Effector memory CD8-positive, alpha-beta T cell (primary cell): ENCODE measurements around the gene CD2AP.
"Not testable (repeated sequence)": the region's sequence is repeated elsewhere in the genome, so short reads cannot be mapped to it uniquely, and the experiment has no call there.

ENCODE experiments used
- ATAC-seq: fragments of 150-1000 bp; cut with Tn5 transposase; replicated peaks from 2 replicates; pipeline ENCODE4 v1.10.0; 2021; ENCODE audit warnings: mild to moderate bottlenecking, moderate library complexity
- DNase-seq, 3 experiments: peaks; one replicate each; pipeline ENCODE4 v3.0.0; 2021
- H3K27ac Mint-ChIP-seq, 2 donors: one replicate each; pipeline ENCODE4 v1.8.0; 2022; ENCODE audit warnings: mild to moderate bottlenecking in 2 of 2, mixed read lengths in 2 of 2, moderate library complexity in 2 of 2
- H3K27me3 Mint-ChIP-seq, 2 donors: one replicate each; pipeline ENCODE4 v1.8.0; 2022; ENCODE audit warnings: mixed read lengths in 2 of 2
- H3K36me3 Mint-ChIP-seq: one replicate; pipeline ENCODE4 v1.8.0; 2022; ENCODE audit warnings: mild to moderate bottlenecking, moderate library complexity, mixed read lengths; ENCODE audit not compliant: insufficient read depth
- H3K4me1 Mint-ChIP-seq, 2 donors: one replicate each; pipeline ENCODE4 v1.8.0; 2022; ENCODE audit warnings: low read depth in 2 of 2, mixed read lengths in 2 of 2
- H3K4me3 Mint-ChIP-seq, 2 donors: one replicate each; pipeline ENCODE4 v1.8.0; 2022; ENCODE audit warnings: mild to moderate bottlenecking in 2 of 2, mixed read lengths in 2 of 2, moderate library complexity in 2 of 2
- H3K9me3 Mint-ChIP-seq, 2 donors: one replicate each; pipeline ENCODE4 v1.8.0; 2022; ENCODE audit warnings: mixed read lengths in 2 of 2

Gene CD2AP

DNA sequence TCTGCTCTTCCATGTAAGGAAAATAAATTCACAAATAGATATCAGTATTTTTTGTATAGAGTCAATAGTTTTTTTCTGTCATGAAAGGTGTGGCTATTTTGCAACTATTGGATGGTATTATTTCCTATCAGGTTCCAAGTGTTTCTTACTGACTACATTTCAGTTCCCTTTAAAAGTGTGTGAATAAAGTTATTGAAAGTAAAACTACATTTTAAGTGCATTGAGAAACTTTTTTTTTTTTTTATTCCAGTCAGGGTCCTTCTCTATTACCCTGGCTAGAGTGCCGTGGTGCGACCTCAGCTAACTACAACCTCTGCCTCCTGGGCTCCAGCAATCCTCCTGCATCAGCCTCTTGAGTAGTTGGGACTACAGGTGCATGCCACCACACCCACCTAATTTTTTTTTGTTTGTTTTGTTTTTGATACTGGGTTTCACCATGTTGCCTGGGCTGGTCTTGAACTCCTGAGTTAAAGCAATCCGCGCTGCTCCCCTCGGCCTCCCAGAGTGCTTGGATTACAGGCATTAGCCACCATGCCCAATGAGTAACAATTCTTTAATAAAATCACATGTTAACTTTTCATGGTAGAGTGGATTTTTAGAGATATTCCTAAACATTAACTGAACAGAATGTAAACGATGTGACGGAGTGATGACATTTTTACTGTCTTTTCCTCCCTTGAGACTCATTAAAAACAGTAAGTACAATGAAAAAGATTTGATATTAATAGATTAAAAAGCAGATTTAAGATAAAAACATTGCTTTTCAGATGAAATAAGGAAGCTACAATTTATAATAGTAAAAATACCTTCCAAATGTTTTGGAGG, 151.1 kb downstream of the CD2AP start:
- H3K27me3 Mint-ChIP-seq: no peaks in the 10 kb centered on the region
- no peak for ATAC-seq
- no peaks in the 10 kb centered on the region for H3K9me3 Mint-ChIP-seq
- H3K4me3 Mint-ChIP-seq: no peak overlapping the region
- DNase-seq: no peak
- H3K36me3 Mint-ChIP-seq: peaks cover 16% of the 10 kb centered on the region
- peak overlapping the region; percentile 23 to 41 for H3K27ac Mint-ChIP-seq
- H3K4me1 Mint-ChIP-seq: peaks cover 10 to 12% of the 10 kb centered on the region in 2 donors

DNA sequence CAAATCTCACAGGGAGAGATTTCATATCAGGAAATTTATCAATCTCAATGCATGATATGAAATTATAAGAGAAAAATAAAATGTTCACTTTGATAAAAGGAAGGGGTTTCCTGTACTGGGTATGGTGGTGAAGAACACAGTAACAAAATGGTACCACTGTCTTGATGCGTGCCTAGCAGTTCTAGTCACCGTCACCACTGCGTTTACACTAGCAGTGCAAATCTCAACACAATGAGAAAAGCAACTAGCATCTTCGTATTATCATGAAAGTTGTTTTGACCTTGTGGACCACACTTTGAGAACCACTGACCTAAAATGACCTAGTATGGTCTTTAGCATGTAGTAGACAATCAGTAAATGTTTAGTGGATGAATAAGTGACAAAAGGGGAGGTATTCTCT, 152.4 kb downstream of the CD2AP start:
- ATAC-seq: no peak
- Mint-ChIP-seq H3K27ac (no peak overlapping the region), H3K4me1 (peaks cover 10 to 12% of the 10 kb centered on the region in 2 donors), H3K9me3 (no peaks in the 10 kb centered on the region), H3K27me3 (no peaks in the 10 kb centered on the region), H3K36me3 (peaks cover 6% of the 10 kb centered on the region), H3K4me3 (no peak overlapping the region)
- DNase-seq: no peak

GRCh38 chr6:47630587-47630986, 153.0 kb downstream of the CD2AP start:
- ATAC-seq (no peak), DNase-seq (no peak)
- Mint-ChIP-seq H3K4me3 (no peak overlapping the region), H3K4me1 (peaks cover 10 to 12% of the 10 kb centered on the region in 2 donors), H3K27me3 (no peaks in the 10 kb centered on the region), H3K9me3 (no peaks in the 10 kb centered on the region), H3K27ac (no peak overlapping the region), H3K36me3 (peaks cover 3% of the 10 kb centered on the region)

DNA sequence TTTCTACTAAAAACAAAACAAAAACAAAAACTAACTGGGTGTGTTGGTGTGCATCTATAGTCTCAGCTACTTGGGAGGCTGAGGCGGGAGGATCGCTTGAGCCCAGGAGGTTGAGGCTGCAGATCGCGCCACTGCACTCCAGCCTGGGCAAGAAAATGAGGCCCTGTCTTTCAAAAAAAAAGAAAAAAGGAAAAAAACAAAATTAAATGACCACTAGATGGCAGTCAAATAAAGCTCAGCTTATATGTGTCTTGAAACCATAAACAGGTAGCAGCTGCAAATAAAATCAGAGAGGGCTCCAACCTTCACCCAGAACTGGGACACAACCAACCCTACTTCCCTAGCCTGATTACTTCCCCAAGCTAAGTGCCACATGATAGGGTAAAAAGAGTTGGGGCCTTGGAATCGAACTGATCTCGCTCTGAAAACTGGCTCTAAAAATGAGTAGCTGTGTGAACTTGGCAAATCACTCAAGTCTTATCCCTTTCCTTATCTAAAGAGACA, 153.7 kb downstream of the CD2AP start:
- H3K4me3 Mint-ChIP-seq: no peak overlapping the region
- no peaks in the 10 kb centered on the region for H3K9me3 Mint-ChIP-seq
- peak overlapping the region; percentile 69 to 71 for H3K27ac Mint-ChIP-seq
- peaks cover 10 to 12% of the 10 kb centered on the region in 2 donors for H3K4me1 Mint-ChIP-seq
- peak in 1 of 3 experiments; percentile 3 for DNase-seq
- peaks cover 3% of the 10 kb centered on the region for H3K36me3 Mint-ChIP-seq
- ATAC-seq: peak; percentile 62
- no peaks in the 10 kb centered on the region for H3K27me3 Mint-ChIP-seq

DNA sequence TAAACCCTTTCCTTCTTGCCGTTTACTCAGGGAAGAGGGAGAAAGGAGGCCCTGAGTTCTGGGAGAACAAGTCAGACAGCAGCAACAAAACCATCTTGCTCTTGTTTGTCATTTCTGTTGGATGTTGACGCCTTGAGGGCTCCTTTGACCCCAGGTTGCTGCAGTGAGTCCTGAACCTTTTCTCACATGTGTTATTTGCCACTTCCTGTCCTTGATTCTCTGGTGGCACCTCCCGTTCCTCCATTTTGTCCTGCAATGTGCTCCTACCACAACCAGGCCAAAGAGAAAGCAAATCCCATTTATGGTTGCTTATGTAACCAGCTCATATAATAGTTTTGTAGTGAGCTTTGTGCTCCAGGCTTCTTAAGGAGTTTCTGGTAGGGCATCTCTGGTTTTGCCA, 154.2 kb downstream of the CD2AP start:
- Mint-ChIP-seq H3K4me3 (no peak overlapping the region), H3K36me3 (peaks cover 2% of the 10 kb centered on the region), H3K27ac (peak overlapping the region; percentile 69 to 71), H3K4me1 (peaks cover 10 to 12% of the 10 kb centered on the region in 2 donors), H3K27me3 (no peaks in the 10 kb centered on the region), H3K9me3 (no peaks in the 10 kb centered on the region)
- DNase-seq (no peak), ATAC-seq (peak; percentile 43)

DNA sequence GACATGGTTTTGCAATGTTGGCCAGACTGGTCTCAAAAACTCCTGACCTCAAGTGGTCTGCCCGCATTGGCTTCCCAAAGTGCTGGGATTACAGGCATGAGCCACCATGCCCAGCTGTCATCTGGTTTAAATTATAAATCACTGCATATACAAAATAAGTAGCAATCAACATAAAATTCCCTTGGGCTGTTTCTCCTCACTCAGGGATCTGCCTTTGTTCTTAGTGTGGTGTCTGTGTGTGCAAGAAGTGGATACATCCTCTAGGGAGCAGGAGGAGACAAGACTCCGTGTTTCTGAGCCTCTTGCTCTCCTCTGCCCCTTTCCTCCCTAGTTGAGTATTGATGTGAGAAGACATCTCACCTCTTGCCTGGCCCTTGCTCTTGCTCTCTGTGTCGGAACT, 155.6 kb downstream of the CD2AP start:
- DNase-seq (no peak), ATAC-seq (no peak)
- H3K4me3 Mint-ChIP-seq: no peak overlapping the region
- no peak overlapping the region for H3K27ac Mint-ChIP-seq
- H3K27me3 Mint-ChIP-seq: peaks cover 0 to 11% of the 10 kb centered on the region in 2 donors
- peaks cover 0 to 1% of the 10 kb centered on the region in 2 donors for H3K9me3 Mint-ChIP-seq
- no peaks in the 10 kb centered on the region for H3K36me3 Mint-ChIP-seq
- H3K4me1 Mint-ChIP-seq: peaks cover 10 to 12% of the 10 kb centered on the region in 2 donors

DNA sequence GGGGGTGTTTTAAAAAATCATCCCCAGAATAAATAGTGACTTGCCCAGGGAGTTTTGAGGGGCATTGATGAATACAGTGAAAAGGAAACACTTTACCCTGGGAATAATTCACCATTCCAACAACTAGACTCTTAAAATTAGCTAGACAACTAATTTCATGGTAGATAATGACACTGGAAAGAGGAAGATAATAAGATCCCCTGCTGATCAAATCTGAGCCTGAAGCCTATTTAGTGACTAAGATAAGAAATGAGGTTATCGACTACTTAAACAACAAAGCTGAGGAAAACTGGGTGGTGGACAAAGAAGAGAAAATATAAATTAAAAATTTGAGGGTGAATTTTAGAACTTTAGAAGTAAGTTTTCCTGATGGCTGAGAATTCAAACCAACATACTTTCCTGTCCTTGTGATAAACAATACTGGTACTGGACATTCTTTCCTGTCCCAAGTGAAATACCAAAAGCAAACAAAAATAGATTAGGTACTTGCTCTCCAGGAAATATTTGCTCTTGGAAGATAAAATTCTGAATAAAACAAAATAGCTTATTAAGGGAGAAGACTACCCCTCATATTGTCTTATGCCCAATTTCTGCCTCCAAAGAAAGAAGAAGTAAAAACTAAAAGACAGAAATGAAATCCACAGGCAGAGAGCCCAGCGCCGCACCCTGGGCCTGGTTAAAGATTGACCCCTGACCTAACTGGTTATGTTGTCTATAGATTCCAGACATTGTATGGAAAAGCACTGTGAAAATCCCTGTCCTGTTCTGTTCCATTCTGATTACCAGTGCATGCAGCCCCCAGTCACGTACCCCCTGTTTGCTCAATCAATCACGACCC, 156.8 kb downstream of the CD2AP start:
- H3K9me3 Mint-ChIP-seq: peaks cover 0 to 1% of the 10 kb centered on the region in 2 donors
- H3K27ac Mint-ChIP-seq: no peak overlapping the region
- DNase-seq (no peak), ATAC-seq (no peak)
- no peaks in the 10 kb centered on the region for H3K36me3 Mint-ChIP-seq
- no peak overlapping the region for H3K4me3 Mint-ChIP-seq
- peaks cover 10 to 12% of the 10 kb centered on the region in 2 donors for H3K4me1 Mint-ChIP-seq
- H3K27me3 Mint-ChIP-seq: peaks cover 11 to 23% of the 10 kb centered on the region in 2 donors

DNA sequence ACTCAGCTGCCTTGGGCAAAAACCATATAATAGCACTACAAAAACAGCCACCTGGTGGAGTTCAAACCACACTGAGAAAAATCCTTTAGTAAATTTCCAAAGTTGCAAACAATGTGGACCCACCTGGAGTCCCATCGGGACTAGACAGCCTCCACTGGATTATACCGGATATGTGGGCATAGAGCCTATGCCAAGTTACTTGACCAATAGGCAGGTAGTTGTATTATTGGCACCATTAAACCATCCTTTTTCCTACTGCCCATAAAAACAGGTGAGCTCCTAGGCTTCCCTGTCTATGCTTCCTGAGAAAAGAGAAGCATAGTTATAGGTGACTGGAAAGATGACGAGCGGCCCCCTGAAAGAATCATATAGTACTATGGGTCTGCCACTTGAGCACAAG, 169.1 kb downstream of the CD2AP start:
- Mint-ChIP-seq H3K36me3 (no peaks in the 10 kb centered on the region), H3K27me3 (peaks cover 4 to 8% of the 10 kb centered on the region in 2 donors), H3K9me3 (peaks cover 0 to under 1% of the 10 kb centered on the region in 2 donors), H3K4me3 (no peak overlapping the region), H3K4me1 (no peaks in the 10 kb centered on the region), H3K27ac (no peak overlapping the region)
- ATAC-seq (no peak), DNase-seq (no peak)

DNA sequence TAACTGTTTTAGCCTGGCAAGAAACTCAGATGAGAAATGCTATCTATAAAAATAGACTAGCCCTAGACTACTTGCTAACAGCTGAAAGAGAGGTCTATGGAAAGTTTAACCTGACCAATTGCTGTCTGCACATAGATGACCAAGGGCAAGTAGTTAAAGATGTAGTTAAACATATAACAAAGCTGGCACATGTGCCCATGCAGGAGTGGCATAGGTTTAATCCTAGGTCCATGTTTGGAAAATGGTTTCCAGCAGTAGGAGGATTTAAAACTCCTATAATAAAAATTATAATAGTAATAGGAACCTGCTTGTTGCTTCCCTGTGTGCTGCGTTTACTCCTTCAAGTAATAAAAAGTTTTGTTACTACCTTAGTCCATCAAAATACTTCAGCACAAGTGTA, 169.6 kb downstream of the CD2AP start:
- Mint-ChIP-seq H3K4me1 (no peaks in the 10 kb centered on the region), H3K9me3 (no peaks in the 10 kb centered on the region), H3K27me3 (peaks cover 0 to 3% of the 10 kb centered on the region in 2 donors), H3K4me3 (no peak overlapping the region), H3K27ac (no peak overlapping the region), H3K36me3 (no peaks in the 10 kb centered on the region)
- ATAC-seq (no peak), DNase-seq (no peak)

GRCh38 chr6:47647626-47648025, 170.0 kb downstream of the CD2AP start:
- ATAC-seq, H3K27me3 Mint-ChIP-seq, H3K4me3 Mint-ChIP-seq, H3K36me3 Mint-ChIP-seq, H3K4me1 Mint-ChIP-seq, DNase-seq, H3K9me3 Mint-ChIP-seq, H3K27ac Mint-ChIP-seq: not testable (repeated sequence)

- Mint-ChIP-seq H3K27ac (no peak overlapping the region), H3K27me3 (no peaks in the 10 kb centered on the region), H3K4me1 (no peaks in the 10 kb centered on the region), H3K9me3 (no peaks in the 10 kb centered on the region), H3K36me3 (no peaks in the 10 kb centered on the region), H3K4me3 (no peak overlapping the region)
- DNase-seq (no peak), ATAC-seq (no peak)
Measured at GRCh38 chr6:47648031-47648430, 170.4 kb downstream of the CD2AP start.

DNA sequence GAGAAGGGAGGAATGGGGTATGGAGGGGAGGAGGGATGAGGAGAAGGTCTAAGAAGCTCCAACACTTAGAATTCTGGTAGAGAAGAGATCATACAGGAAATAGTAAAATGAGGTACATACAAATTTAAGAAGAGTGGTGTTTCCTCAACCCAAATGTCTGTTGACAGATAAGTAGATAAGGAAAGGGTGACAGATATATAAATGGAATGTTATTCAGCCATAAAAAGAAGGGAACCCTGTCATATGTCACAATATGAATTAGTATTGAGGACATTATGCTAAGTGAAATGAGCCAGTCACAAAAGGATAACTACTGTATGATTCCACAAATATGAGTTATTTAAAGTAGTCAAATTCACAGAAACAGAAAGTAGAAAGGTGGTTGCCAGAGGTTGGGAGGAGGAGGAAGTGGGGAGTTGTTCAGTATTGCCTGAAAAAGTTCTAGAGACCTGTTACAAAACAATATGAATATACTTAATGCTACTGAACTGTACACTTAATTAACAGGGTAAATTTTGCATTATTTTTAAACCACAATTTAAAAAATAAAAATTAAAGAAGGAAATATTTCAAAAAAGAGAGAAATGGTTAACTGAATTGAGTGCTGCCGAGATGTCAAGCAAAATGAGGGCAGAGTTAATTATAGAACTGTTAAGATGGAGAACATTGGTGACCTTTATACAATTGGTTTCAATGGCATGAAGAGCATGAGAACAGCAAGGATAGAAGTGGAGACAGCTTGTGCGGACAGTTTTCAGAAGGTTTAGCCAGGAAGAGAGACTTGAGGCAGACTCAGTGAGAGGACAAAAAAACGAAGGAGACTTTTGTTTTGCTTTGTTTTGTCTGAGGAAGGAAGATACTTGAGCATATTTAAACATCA, 173.2 kb downstream of the CD2AP start:
- no peak for ATAC-seq
- Mint-ChIP-seq H3K36me3 (no peaks in the 10 kb centered on the region), H3K27me3 (no peaks in the 10 kb centered on the region), H3K9me3 (no peaks in the 10 kb centered on the region), H3K27ac (no peak overlapping the region), H3K4me1 (no peaks in the 10 kb centered on the region), H3K4me3 (no peak overlapping the region)
- DNase-seq: no peak

DNA sequence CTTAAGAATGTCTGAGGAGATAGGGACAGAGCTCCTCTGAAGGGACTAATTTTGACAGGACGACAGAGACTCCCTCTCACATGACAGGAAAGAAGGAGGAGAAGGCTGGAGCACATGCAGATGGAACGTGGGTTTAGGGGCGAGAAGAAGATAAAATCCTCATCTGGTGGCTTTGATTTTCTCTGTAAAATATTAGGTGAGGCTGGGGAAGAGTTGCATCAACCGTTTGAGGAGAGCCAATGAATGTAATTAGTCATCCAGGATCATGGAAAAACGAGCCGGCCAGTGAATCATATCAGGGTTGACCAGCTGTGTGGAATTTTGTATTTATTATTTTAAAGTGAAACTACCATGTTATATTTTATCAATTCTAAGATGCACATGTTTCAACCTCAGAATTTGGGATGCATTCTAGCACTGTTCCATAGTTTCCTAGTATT, 173.9 kb downstream of the CD2AP start:
- no peak for DNase-seq
- no peaks in the 10 kb centered on the region for H3K36me3 Mint-ChIP-seq
- no peak for ATAC-seq
- no peak overlapping the region for H3K27ac Mint-ChIP-seq
- peaks cover 0 to 2% of the 10 kb centered on the region in 2 donors for H3K4me1 Mint-ChIP-seq
- no peaks in the 10 kb centered on the region for H3K9me3 Mint-ChIP-seq
- H3K4me3 Mint-ChIP-seq: no peak overlapping the region
- no peaks in the 10 kb centered on the region for H3K27me3 Mint-ChIP-seq
